Panc1 (cell line): Measurements from ENCODE around the gene MYO6. TPM values are rescaled to one million over a fixed set of nuclear protein-coding genes. Genes with fewer than 3 reads are reported as not detected.

ENCODE experiments used
- ATAC-seq: fragments of 200-7000 bp; cut with Tn5 transposase; 2 replicates; pipeline ENCODE4 v1.9.1; 2020; ENCODE audit warnings: mild to moderate bottlenecking, moderate library complexity
- BruUV-seq: library from RNA; stranded (reverse); fragments of 400-500 nt; replicated peaks from 2 replicates; lab custom pipeline; 2021; lab: Mats Ljungman, UMichigan
- CTCF ChIA-PET: fragments of 300-600 bp; sonication (Branson Sonifier 250); formaldehyde crosslinking; loops from one replicate; lab custom pipeline; 2022; ENCODE audit warnings: antibody characterized with exemption; lab: Charles Lee
- POLR2A ChIA-PET: fragments of 300-600 bp; sonication (Branson Sonifier 250); formaldehyde crosslinking; loops from one replicate; lab custom pipeline; 2022; ENCODE audit warnings: antibody characterized with exemption; lab: Charles Lee
- DNase-seq: peaks from one replicate; pipeline ENCODE4 v3.0.0-alpha.2; 2010; ENCODE audit warnings: low read depth, low spot score
- H3K27ac ChIP-seq: 2 replicates; pipeline ENCODE4 v1.5.1; 2011; ENCODE audit warnings: mild to moderate bottlenecking, low read length, inconsistent platforms
- H3K27me3 ChIP-seq: fragments of 200-500 bp; sonication (Bioruptor generic); 2 replicates; pipeline ENCODE4 v1.6.0; 2014; ENCODE audit warnings: low read length, inconsistent platforms; ENCODE audit not compliant: control insufficient read depth, insufficient read depth
- H3K36me3 ChIP-seq: fragments of 200-500 bp; sonication (Bioruptor generic); 2 replicates; pipeline ENCODE4 v1.5.1; 2014; ENCODE audit warnings: inconsistent platforms, mild to moderate bottlenecking, low read length, moderate library complexity; ENCODE audit not compliant: control insufficient read depth, insufficient read depth
- H3K4me1 ChIP-seq: 2 replicates; pipeline ENCODE4 v1.5.1; 2011; ENCODE audit warnings: inconsistent platforms, mild to moderate bottlenecking, low read length, moderate library complexity; ENCODE audit not compliant: control insufficient read depth, insufficient read depth
- H3K4me3 ChIP-seq, 2 experiments: 2 replicates each; pipeline ENCODE4 v1.5.1; 2011 to 2012; ENCODE audit warnings: low read depth in 2 of 2, low read length in 2 of 2, mild to moderate bottlenecking in 2 of 2, inconsistent platforms in 1 of 2, moderate library complexity in 1 of 2
- H3K9me3 ChIP-seq: fragments of 200-500 bp; sonication (Bioruptor generic); 2 replicates; pipeline ENCODE4 v1.5.1; 2014; ENCODE audit warnings: low read depth, mild to moderate bottlenecking, inconsistent platforms, low read length, moderate library complexity; ENCODE audit not compliant: control insufficient read depth, insufficient read depth
- POLR2AphosphoS5 ChIP-seq: IDR thresholded peaks from 2 replicates; pipeline ENCODE4 v1.6.1; 2012; ENCODE audit warnings: mild to moderate bottlenecking, low read depth, low read length, moderate library complexity
- SIN3A ChIP-seq: IDR thresholded peaks from 2 replicates; pipeline ENCODE4 v1.6.1; 2012; ENCODE audit warnings: low read depth, mild to moderate bottlenecking, low read length, moderate library complexity, borderline replicate concordance; ENCODE audit not compliant: insufficient read depth
- TCF7L2 ChIP-seq: IDR thresholded peaks from 2 replicates; pipeline ENCODE4 v1.6.1; 2011; ENCODE audit warnings: mild to moderate bottlenecking, low read depth, low read length, inconsistent platforms
- in situ Hi-C: cut with HindIII; loops from 2 replicates; pipeline ENCODE4 v1.10.0; 2016; ENCODE audit warnings: low sequenced_read_pairs, low pct_unique_long_range_greater_than_20kb
- intact Hi-C: fragments of 100-400 bp; cut with micrococcal nuclease; formaldehyde crosslinking; loops from one replicate; pipeline ENCODE4 v1.10.0; 2022; ENCODE audit not compliant: unreplicated experiment
- total RNA-seq: library from RNA; stranded (reverse); gene quantifications from one replicate; pipeline ENCODE4 v1.2.1, GENCODE V29; 2021; ENCODE audit not compliant: unreplicated experiment
- TF ChIP-seq, protein P1 (sequence below), 2 experiments: IDR thresholded peaks; 2 replicates each; pipeline ENCODE4 v1.6.1; 2011 to 2012; ENCODE audit warnings: low read depth in 2 of 2, control low read depth in 1 of 2, low read length in 1 of 2, mild to moderate bottlenecking in 1 of 2, moderate library complexity in 1 of 2; ENCODE audit not compliant: insufficient read depth in 1 of 2
- TF ChIP-seq, protein P2 (sequence below): fragments of 450-650 bp; IDR thresholded peaks from 2 replicates; pipeline ENCODE4 v1.5.1; 2017; ENCODE audit warnings: mild to moderate bottlenecking

MYO6 gene
- total RNA-seq, 1 experiment from 2014 or later = 52.3 TPM

DNA sequence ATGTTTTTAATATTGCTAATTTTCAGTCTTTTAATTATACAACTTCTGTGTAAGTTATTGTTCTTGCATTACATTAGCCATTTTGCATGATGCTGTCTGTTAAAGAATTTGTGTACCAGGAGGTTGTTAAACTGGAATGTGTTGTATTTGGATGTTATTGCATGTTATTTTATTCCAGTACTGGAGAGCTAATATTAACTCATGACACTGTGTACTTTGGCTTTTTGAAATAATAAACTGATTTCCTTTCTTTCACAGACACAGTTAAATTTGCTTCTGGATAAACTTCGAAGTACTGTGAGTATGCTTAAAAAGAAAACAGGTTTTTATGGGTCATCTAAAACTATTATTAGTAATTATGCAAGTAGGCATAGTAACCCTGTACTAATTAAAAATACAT, 121.3 kb downstream of the MYO6 start:
- Histone ChIP-seq H3K27ac (no peak overlapping the region), H3K27me3 (no peaks in the 10 kb centered on the region), H3K9me3 (no peaks in the 10 kb centered on the region), H3K4me3 (no peak overlapping the region), H3K4me1 (no peaks in the 10 kb centered on the region), H3K36me3 (peaks cover 7% of the 10 kb centered on the region)
- in situ Hi-C loops = no loop called here
- intact Hi-C loops = no loop called here
- no peak for DNase-seq
- POLR2A ChIA-PET = interaction anchor here (0.6 kb wide), 1 partner anchor 20 kb away, joined by 3 read pairs; no protein-coding TSS in a partner anchor
- CTCF ChIA-PET = no interaction called here
- BruUV-seq = no TSS peak
- ATAC-seq = no peak
- TF ChIP-seq, protein P1, sequence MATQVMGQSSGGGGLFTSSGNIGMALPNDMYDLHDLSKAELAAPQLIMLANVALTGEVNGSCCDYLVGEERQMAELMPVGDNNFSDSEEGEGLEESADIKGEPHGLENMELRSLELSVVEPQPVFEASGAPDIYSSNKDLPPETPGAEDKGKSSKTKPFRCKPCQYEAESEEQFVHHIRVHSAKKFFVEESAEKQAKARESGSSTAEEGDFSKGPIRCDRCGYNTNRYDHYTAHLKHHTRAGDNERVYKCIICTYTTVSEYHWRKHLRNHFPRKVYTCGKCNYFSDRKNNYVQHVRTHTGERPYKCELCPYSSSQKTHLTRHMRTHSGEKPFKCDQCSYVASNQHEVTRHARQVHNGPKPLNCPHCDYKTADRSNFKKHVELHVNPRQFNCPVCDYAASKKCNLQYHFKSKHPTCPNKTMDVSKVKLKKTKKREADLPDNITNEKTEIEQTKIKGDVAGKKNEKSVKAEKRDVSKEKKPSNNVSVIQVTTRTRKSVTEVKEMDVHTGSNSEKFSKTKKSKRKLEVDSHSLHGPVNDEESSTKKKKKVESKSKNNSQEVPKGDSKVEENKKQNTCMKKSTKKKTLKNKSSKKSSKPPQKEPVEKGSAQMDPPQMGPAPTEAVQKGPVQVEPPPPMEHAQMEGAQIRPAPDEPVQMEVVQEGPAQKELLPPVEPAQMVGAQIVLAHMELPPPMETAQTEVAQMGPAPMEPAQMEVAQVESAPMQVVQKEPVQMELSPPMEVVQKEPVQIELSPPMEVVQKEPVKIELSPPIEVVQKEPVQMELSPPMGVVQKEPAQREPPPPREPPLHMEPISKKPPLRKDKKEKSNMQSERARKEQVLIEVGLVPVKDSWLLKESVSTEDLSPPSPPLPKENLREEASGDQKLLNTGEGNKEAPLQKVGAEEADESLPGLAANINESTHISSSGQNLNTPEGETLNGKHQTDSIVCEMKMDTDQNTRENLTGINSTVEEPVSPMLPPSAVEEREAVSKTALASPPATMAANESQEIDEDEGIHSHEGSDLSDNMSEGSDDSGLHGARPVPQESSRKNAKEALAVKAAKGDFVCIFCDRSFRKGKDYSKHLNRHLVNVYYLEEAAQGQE (IDR thresholded peaks at IDR 0.05; ENCODE audit: insufficient read depth in 1 of 2, low read depth in 2 of 2, low read length in 1 of 2) = no peak
- no peak for TF ChIP-seq SIN3A
- TF ChIP-seq, protein P2, sequence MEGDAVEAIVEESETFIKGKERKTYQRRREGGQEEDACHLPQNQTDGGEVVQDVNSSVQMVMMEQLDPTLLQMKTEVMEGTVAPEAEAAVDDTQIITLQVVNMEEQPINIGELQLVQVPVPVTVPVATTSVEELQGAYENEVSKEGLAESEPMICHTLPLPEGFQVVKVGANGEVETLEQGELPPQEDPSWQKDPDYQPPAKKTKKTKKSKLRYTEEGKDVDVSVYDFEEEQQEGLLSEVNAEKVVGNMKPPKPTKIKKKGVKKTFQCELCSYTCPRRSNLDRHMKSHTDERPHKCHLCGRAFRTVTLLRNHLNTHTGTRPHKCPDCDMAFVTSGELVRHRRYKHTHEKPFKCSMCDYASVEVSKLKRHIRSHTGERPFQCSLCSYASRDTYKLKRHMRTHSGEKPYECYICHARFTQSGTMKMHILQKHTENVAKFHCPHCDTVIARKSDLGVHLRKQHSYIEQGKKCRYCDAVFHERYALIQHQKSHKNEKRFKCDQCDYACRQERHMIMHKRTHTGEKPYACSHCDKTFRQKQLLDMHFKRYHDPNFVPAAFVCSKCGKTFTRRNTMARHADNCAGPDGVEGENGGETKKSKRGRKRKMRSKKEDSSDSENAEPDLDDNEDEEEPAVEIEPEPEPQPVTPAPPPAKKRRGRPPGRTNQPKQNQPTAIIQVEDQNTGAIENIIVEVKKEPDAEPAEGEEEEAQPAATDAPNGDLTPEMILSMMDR = no peak
- no peak for TF ChIP-seq POLR2AphosphoS5
- no peak for TF ChIP-seq TCF7L2

DNA sequence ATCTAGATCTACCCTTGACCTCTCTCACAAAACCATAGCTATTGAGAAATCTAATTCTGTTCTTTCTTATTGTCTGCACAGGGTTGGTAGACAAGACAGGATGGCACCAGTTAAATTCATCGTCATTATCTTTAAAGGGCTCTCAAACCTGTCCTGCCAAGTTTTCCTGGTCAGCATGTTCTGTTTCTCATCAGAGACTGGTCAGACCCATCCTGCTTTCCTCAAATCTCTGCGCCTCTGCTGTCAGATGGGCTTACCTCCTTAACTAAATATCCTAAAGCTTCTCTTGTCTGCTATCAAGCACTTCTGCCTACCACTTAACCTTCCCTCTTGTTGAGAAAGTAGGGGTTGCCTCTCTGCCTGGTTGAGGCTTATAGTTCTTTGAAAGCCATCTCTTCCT, 125.2 kb downstream of the MYO6 start:
- CTCF ChIA-PET = no interaction called here
- H3K27ac ChIP-seq = no peak overlapping the region
- TF ChIP-seq, protein P1 (IDR thresholded peaks at IDR 0.05; ENCODE audit: insufficient read depth in 1 of 2, low read depth in 2 of 2, low read length in 1 of 2) = no peak
- TF ChIP-seq SIN3A = no peak
- TF ChIP-seq TCF7L2 = no peak
- TF ChIP-seq, protein P2 = no peak
- no peak for TF ChIP-seq POLR2AphosphoS5
- H3K36me3 ChIP-seq = peaks cover 3% of the 10 kb centered on the region; the same call in 1 of the 2 replicates
- intact Hi-C loops = no loop called here
- no peak overlapping the region for H3K4me3 ChIP-seq
- BruUV-seq = no TSS peak
- no peaks in the 10 kb centered on the region for H3K4me1 ChIP-seq
- H3K27me3 ChIP-seq = no peaks in the 10 kb centered on the region
- POLR2A ChIA-PET = no interaction called here
- no peak for ATAC-seq
- in situ Hi-C loops = no loop called here
- no peak for DNase-seq
- H3K9me3 ChIP-seq = no peaks in the 10 kb centered on the region
